NB4 (cell line): ENCODE measurements around the gene FOXE3.

Source experiments
- POLR2A ChIP-seq: IDR thresholded peaks from 2 replicates; pipeline ENCODE4 v1.6.1; 2011; ENCODE audit warnings: mild to moderate bottlenecking; ENCODE audit not compliant: insufficient read length; ENCODE audit errors: extremely low read depth
- TF ChIP-seq, protein P1 (sequence below): IDR thresholded peaks from one replicate; pipeline ENCODE4 v1.5.1; 2012; ENCODE audit warnings: low read depth, low read length

DNA sequence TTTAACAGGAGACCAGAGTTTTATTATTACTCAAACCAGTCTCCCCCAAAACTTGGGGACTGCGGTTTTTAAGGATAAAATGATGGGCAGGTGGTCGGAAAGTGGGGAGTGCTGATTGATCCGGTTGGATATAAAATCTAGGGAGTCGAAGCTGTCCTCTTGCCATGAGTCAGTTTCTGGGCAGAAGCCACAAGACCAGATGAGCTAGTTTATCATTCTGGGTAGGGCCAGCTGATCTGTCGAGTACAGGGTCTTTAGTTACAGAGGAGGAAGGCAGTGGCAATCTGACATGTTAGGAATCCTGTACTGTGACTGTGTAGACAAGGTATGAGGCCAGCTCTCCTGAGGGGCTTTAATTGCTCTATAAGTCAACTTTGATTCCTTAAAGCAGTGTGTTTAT, 22.9 kb upstream of the FOXE3 start:
- no peak for TF ChIP-seq POLR2A
- TF ChIP-seq, protein P1, sequence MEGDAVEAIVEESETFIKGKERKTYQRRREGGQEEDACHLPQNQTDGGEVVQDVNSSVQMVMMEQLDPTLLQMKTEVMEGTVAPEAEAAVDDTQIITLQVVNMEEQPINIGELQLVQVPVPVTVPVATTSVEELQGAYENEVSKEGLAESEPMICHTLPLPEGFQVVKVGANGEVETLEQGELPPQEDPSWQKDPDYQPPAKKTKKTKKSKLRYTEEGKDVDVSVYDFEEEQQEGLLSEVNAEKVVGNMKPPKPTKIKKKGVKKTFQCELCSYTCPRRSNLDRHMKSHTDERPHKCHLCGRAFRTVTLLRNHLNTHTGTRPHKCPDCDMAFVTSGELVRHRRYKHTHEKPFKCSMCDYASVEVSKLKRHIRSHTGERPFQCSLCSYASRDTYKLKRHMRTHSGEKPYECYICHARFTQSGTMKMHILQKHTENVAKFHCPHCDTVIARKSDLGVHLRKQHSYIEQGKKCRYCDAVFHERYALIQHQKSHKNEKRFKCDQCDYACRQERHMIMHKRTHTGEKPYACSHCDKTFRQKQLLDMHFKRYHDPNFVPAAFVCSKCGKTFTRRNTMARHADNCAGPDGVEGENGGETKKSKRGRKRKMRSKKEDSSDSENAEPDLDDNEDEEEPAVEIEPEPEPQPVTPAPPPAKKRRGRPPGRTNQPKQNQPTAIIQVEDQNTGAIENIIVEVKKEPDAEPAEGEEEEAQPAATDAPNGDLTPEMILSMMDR = no peak
